ENCODE data around the gene SNX32.

The SNX32 gene

GRCh38 chr11:65855927-65856363 lies 22.2 kb downstream of the SNX32 start:
- peak overlapping the region; percentile 82 for H3K9ac ChIP-seq (ENCODE audit: low read length)

GRCh38 chr11:65856689-65857499 lies 23.1 kb downstream of the SNX32 start:
- Histone ChIP-seq H3K9ac (ENCODE audit: low read length) (peak overlapping the region; percentile 82), H3K4me1 (ENCODE audit: control insufficient read depth, insufficient read depth, low read length) (peaks cover 60% of the 10 kb centered on the region), H3K9me3 (ENCODE audit: control insufficient read depth, low read length) (no peaks in the 10 kb centered on the region), H3K4me3 (ENCODE audit: low read length) (peak overlapping the region; percentile 68), H3K36me3 (ENCODE audit: control insufficient read depth, insufficient read depth, low read length) (peaks cover 37% of the 10 kb centered on the region), H3K27me3 (ENCODE audit: control insufficient read depth, insufficient read depth, low read length) (no peaks in the 10 kb centered on the region)

More at GRCh38 chr11:65855927-65856363, 22.2 kb downstream of the SNX32 start:
- Histone ChIP-seq H3K36me3 (ENCODE audit: control insufficient read depth, insufficient read depth, low read length) (peaks cover 46% of the 10 kb centered on the region), H3K27me3 (ENCODE audit: control insufficient read depth, insufficient read depth, low read length) (no peaks in the 10 kb centered on the region), H3K9me3 (ENCODE audit: control insufficient read depth, low read length) (peaks cover 5% of the 10 kb centered on the region), H3K4me3 (ENCODE audit: low read length) (peak overlapping the region; percentile 68), H3K4me1 (ENCODE audit: control insufficient read depth, insufficient read depth, low read length) (peaks cover 62% of the 10 kb centered on the region)

GRCh38 chr11:65857500-65857852 lies 23.7 kb downstream of the SNX32 start:
- Histone ChIP-seq H3K27me3 (ENCODE audit: control insufficient read depth, insufficient read depth, low read length) (no peaks in the 10 kb centered on the region), H3K9me3 (ENCODE audit: control insufficient read depth, low read length) (no peaks in the 10 kb centered on the region), H3K4me1 (ENCODE audit: control insufficient read depth, insufficient read depth, low read length) (peaks cover 59% of the 10 kb centered on the region), H3K9ac (ENCODE audit: low read length) (peak overlapping the region; percentile 82), H3K4me3 (ENCODE audit: low read length) (peak overlapping the region; percentile 68), H3K36me3 (ENCODE audit: control insufficient read depth, insufficient read depth, low read length) (peaks cover 33% of the 10 kb centered on the region)

GRCh38 chr11:65857853-65858680 lies 24.3 kb downstream of the SNX32 start, which contains the start of gene CFL1:
CFL1 (minus strand) TSS chr11:65858180; CDS start chr11:65858099, 81 bp downstream.
- peaks cover 30% of the 10 kb centered on the region for H3K36me3 ChIP-seq (ENCODE audit: control insufficient read depth, insufficient read depth, low read length)

GRCh38 chr11:65858681-65859087 lies 24.9 kb downstream of the SNX32 start:
- peak overlapping the region; percentile 86 for H3K9ac ChIP-seq (ENCODE audit: low read length)
- H3K27me3 ChIP-seq (ENCODE audit: control insufficient read depth, insufficient read depth, low read length) = no peaks in the 10 kb centered on the region
- peaks cover 47% of the 10 kb centered on the region for H3K4me1 ChIP-seq (ENCODE audit: control insufficient read depth, insufficient read depth, low read length)
- H3K36me3 ChIP-seq (ENCODE audit: control insufficient read depth, insufficient read depth, low read length) = peaks cover 29% of the 10 kb centered on the region
- H3K4me3 ChIP-seq (ENCODE audit: low read length) = peak overlapping the region; percentile 74
- no peaks in the 10 kb centered on the region for H3K9me3 ChIP-seq (ENCODE audit: control insufficient read depth, low read length)

More at GRCh38 chr11:65857853-65858680, 24.3 kb downstream of the SNX32 start, which contains the start of gene CFL1:
- Histone ChIP-seq H3K4me3 (ENCODE audit: low read length) (peak within 1 kb of the TSS; percentile 74), H3K9me3 (ENCODE audit: control insufficient read depth, low read length) (no peaks in the 10 kb centered on the region), H3K27me3 (ENCODE audit: control insufficient read depth, insufficient read depth, low read length) (no peaks in the 10 kb centered on the region), H3K4me1 (ENCODE audit: control insufficient read depth, insufficient read depth, low read length) (peaks cover 53% of the 10 kb centered on the region), H3K9ac (ENCODE audit: low read length) (peak within 1 kb of the TSS; percentile 86)

- peaks cover 43% of the 10 kb centered on the region for H3K4me1 ChIP-seq (ENCODE audit: control insufficient read depth, insufficient read depth, low read length)
- peak overlapping the region; percentile 86 for H3K9ac ChIP-seq (ENCODE audit: low read length)
- no peaks in the 10 kb centered on the region for H3K27me3 ChIP-seq (ENCODE audit: control insufficient read depth, insufficient read depth, low read length)
- peak overlapping the region; percentile 74 for H3K4me3 ChIP-seq (ENCODE audit: low read length)
- H3K9me3 ChIP-seq (ENCODE audit: control insufficient read depth, low read length) = no peaks in the 10 kb centered on the region
- H3K36me3 ChIP-seq (ENCODE audit: control insufficient read depth, insufficient read depth, low read length) = peaks cover 29% of the 10 kb centered on the region
These were observed 25.5 kb downstream of the SNX32 start for GRCh38 chr11:65859095-65859811.

GRCh38 chr11:65859812-65860277 lies 26.1 kb downstream of the SNX32 start:
- Histone ChIP-seq H3K4me1 (ENCODE audit: control insufficient read depth, insufficient read depth, low read length) (peaks cover 37% of the 10 kb centered on the region), H3K4me3 (ENCODE audit: low read length) (peak overlapping the region; percentile 74), H3K9me3 (ENCODE audit: control insufficient read depth, low read length) (no peaks in the 10 kb centered on the region), H3K36me3 (ENCODE audit: control insufficient read depth, insufficient read depth, low read length) (peaks cover 30% of the 10 kb centered on the region), H3K27me3 (ENCODE audit: control insufficient read depth, insufficient read depth, low read length) (no peaks in the 10 kb centered on the region), H3K9ac (ENCODE audit: low read length) (peak overlapping the region; percentile 86)

GRCh38 chr11:65860278-65861164 lies 26.8 kb downstream of the SNX32 start, which contains the start of gene MUS81:
MUS81 (plus strand) TSS chr11:65860433; CDS start chr11:65860754, 321 bp downstream.
- H3K4me3 ChIP-seq (ENCODE audit: low read length) = peak within 1 kb of the TSS; percentile 74
- peaks cover 26% of the 10 kb centered on the region for H3K36me3 ChIP-seq (ENCODE audit: control insufficient read depth, insufficient read depth, low read length)
- H3K9me3 ChIP-seq (ENCODE audit: control insufficient read depth, low read length) = no peaks in the 10 kb centered on the region
- H3K9ac ChIP-seq (ENCODE audit: low read length) = peak within 1 kb of the TSS; percentile 86
- no peaks in the 10 kb centered on the region for H3K27me3 ChIP-seq (ENCODE audit: control insufficient read depth, insufficient read depth, low read length)
- peaks cover 31% of the 10 kb centered on the region for H3K4me1 ChIP-seq (ENCODE audit: control insufficient read depth, insufficient read depth, low read length)

- H3K27me3 ChIP-seq (ENCODE audit: control insufficient read depth, insufficient read depth, low read length) = no peaks in the 10 kb centered on the region
- peaks cover 25% of the 10 kb centered on the region for H3K4me1 ChIP-seq (ENCODE audit: control insufficient read depth, insufficient read depth, low read length)
- H3K36me3 ChIP-seq (ENCODE audit: control insufficient read depth, insufficient read depth, low read length) = peaks cover 21% of the 10 kb centered on the region
These were observed 27.4 kb downstream of the SNX32 start for GRCh38 chr11:65861165-65861505.

GRCh38 chr11:65861533-65862183 lies 27.9 kb downstream of the SNX32 start:
- H3K4me1 ChIP-seq (ENCODE audit: control insufficient read depth, insufficient read depth, low read length) = peaks cover 20% of the 10 kb centered on the region

More at GRCh38 chr11:65861165-65861505, 27.4 kb downstream of the SNX32 start:
- Histone ChIP-seq H3K9ac (ENCODE audit: low read length) (peak overlapping the region; percentile 86), H3K9me3 (ENCODE audit: control insufficient read depth, low read length) (no peaks in the 10 kb centered on the region), H3K4me3 (ENCODE audit: low read length) (peak overlapping the region; percentile 74)

More at GRCh38 chr11:65861533-65862183, 27.9 kb downstream of the SNX32 start:
- Histone ChIP-seq H3K27me3 (ENCODE audit: control insufficient read depth, insufficient read depth, low read length) (no peaks in the 10 kb centered on the region), H3K9ac (ENCODE audit: low read length) (peak overlapping the region; percentile 86), H3K9me3 (ENCODE audit: control insufficient read depth, low read length) (no peaks in the 10 kb centered on the region), H3K4me3 (ENCODE audit: low read length) (peak overlapping the region; percentile 74), H3K36me3 (ENCODE audit: control insufficient read depth, insufficient read depth, low read length) (peaks cover 20% of the 10 kb centered on the region)
